RWPE2 (cell line): Measurements from ENCODE around the gene TM4SF18.

Source experiments
- ATAC-seq: fragments of 200-7000 bp; cut with Tn5 transposase; 3 replicates; pipeline ENCODE4 v1.9.1; 2021; ENCODE audit warnings: low read depth
- DNase-seq: peaks from one replicate; pipeline ENCODE4 v3.0.0-alpha.2; 2020; ENCODE audit warnings: low spot score
- H3K27ac ChIP-seq: fragments of 450-650 bp; 2 replicates; pipeline ENCODE4 v1.5.1; 2017; ENCODE audit warnings: mild to moderate bottlenecking; ENCODE audit not compliant: poor library complexity, severe bottlenecking
- H3K27me3 ChIP-seq: fragments of 250-450 bp; sonication (Bioruptor Pico); 2 replicates; pipeline ENCODE4 v1.5.1; 2021; ENCODE audit warnings: mild to moderate bottlenecking, moderate library complexity; ENCODE audit not compliant: insufficient read depth, poor library complexity, severe bottlenecking
- H3K36me3 ChIP-seq: fragments of 250-450 bp; sonication (Bioruptor Pico); 2 replicates; pipeline ENCODE4 v1.5.1; 2020; ENCODE audit warnings: low read depth, mild to moderate bottlenecking, moderate library complexity
- H3K4me1 ChIP-seq: fragments of 250-450 bp; sonication (Bioruptor Pico); 2 replicates; pipeline ENCODE4 v1.5.1; 2021; ENCODE audit warnings: mild to moderate bottlenecking, moderate library complexity; ENCODE audit not compliant: insufficient read depth, poor library complexity, severe bottlenecking
- H3K4me3 ChIP-seq: fragments of 250-450 bp; sonication (Bioruptor Pico); 2 replicates; pipeline ENCODE4 v1.5.1; 2021; ENCODE audit warnings: mild to moderate bottlenecking, moderate library complexity; ENCODE audit not compliant: severe bottlenecking
- H3K9me3 ChIP-seq: fragments of 250-450 bp; sonication (Bioruptor Pico); 2 replicates; pipeline ENCODE4 v1.5.1; 2021; ENCODE audit warnings: mild to moderate bottlenecking, moderate library complexity; ENCODE audit not compliant: severe bottlenecking
- TF ChIP-seq, protein P1 (sequence below): fragments of 450-650 bp; IDR thresholded peaks from one replicate; pipeline ENCODE4 v1.5.1; 2017; ENCODE audit warnings: mild to moderate bottlenecking, moderate library complexity; ENCODE audit not compliant: poor library complexity, severe bottlenecking

The TM4SF18 gene

DNA sequence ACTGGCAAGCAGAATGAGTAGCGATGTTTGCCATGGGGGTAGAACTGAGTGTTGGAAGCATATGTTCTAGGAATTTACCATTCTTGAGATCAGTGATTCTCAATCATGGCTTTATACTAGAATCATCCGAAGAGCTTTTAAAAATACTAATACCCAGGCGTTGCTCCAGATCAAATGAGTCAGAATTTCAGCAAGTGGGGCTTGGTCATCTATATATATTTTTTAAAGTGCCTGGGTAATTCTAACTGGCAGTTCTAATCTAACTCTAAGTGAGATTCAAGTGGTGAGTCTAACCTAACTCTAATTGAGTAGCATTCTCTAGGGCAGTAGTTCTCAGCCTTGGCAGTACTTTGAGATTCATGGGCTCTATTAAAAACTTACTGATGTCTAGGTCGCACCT is 23.2 kb upstream of the TM4SF18 start:
- Histone ChIP-seq H3K9me3 (no peaks in the 10 kb centered on the region), H3K36me3 (no peaks in the 10 kb centered on the region), H3K27ac (no peak overlapping the region), H3K4me1 (no peaks in the 10 kb centered on the region), H3K4me3 (no peak overlapping the region), H3K27me3 (no peaks in the 10 kb centered on the region)
- TF ChIP-seq, protein P1, sequence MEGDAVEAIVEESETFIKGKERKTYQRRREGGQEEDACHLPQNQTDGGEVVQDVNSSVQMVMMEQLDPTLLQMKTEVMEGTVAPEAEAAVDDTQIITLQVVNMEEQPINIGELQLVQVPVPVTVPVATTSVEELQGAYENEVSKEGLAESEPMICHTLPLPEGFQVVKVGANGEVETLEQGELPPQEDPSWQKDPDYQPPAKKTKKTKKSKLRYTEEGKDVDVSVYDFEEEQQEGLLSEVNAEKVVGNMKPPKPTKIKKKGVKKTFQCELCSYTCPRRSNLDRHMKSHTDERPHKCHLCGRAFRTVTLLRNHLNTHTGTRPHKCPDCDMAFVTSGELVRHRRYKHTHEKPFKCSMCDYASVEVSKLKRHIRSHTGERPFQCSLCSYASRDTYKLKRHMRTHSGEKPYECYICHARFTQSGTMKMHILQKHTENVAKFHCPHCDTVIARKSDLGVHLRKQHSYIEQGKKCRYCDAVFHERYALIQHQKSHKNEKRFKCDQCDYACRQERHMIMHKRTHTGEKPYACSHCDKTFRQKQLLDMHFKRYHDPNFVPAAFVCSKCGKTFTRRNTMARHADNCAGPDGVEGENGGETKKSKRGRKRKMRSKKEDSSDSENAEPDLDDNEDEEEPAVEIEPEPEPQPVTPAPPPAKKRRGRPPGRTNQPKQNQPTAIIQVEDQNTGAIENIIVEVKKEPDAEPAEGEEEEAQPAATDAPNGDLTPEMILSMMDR = no peak
- no peak for ATAC-seq
- DNase-seq = no peak

DNA sequence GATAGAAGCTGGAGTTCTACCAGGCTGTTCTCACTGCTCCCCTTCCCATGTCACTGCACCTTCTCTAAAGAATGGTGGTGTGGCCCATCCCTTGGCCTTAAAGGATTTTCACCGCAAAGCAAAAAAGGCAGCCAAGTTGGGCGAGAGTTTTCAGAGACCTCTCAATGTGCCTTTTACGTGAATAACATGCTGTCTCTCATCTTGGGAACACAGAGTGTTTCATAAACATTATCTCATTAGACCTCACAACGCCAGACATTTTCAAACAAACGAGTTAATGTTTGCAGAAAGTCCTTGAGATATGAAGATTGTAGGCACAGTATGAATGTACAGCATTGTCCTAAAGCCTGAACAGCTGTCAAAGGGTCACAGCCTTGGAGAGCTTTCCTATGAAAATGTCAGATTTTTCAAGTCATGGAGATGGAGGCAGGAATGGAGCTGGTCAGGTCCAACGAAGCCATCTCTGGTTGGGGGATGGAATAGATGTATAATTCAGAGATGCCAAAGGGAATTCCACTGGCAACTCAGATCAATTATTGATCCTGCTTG is 22.7 kb upstream of the TM4SF18 start:
- ATAC-seq (no peak), DNase-seq (no peak)
- Histone ChIP-seq H3K36me3 (no peaks in the 10 kb centered on the region), H3K9me3 (no peaks in the 10 kb centered on the region), H3K4me3 (no peak overlapping the region), H3K27ac (no peak overlapping the region), H3K4me1 (no peaks in the 10 kb centered on the region), H3K27me3 (no peaks in the 10 kb centered on the region)
- TF ChIP-seq, protein P1 = no peak

DNA sequence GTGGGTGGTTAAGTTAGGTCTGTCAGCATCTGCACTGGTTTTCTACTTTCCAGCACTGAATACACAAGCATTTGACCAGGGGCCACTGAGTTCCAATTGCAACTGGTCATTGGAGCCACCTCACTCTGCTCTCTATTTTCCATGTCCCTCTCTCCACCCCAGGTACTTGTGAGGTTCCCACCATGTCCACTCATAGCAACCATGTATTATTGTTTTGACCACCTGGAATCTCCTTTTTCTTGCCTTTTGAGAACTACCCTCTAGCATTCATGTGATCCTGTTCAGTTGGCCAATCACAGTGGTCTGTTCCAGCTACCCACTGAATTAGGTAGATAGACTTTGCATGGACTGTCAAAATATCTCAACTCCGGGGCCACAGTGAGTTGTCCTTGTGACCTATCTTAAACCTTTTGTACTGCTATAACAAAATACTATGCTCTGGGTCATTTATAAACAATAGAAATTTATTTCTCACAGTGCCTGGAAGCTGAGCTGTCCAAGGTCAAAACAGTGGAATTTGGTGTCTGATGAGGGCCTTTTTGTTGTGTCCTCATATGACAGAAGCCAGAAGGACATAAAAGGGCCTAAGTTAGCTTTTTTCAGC is 20.2 kb upstream of the TM4SF18 start:
- TF ChIP-seq, protein P1 = no peak
- no peak for ATAC-seq
- Histone ChIP-seq H3K27me3 (no peaks in the 10 kb centered on the region), H3K36me3 (no peaks in the 10 kb centered on the region), H3K4me3 (no peak overlapping the region), H3K27ac (no peak overlapping the region), H3K9me3 (no peaks in the 10 kb centered on the region), H3K4me1 (no peaks in the 10 kb centered on the region)
- DNase-seq = no peak

DNA sequence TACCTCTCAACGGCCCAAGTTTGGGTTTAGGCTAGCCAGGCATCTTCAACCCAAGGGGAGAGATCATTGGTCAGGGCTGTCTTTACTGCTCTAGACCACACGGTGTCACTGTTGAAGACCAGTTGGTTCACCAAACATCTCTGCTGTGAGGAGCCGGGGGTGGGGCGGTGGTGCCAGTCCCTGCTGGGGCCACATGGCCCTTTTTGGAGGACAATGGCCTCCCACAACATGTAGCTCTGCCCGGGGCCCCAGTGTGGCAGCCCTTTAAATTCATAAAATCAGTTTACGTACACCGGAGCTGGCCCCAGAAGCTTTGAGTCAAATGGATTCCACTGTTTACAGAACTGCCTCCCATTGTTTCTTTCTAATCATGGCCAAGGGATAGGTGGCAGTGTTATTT is 19.1 kb upstream of the TM4SF18 start:
- Histone ChIP-seq H3K27me3 (no peaks in the 10 kb centered on the region), H3K27ac (no peak overlapping the region), H3K4me3 (no peak overlapping the region), H3K9me3 (no peaks in the 10 kb centered on the region), H3K4me1 (no peaks in the 10 kb centered on the region), H3K36me3 (no peaks in the 10 kb centered on the region)
- peak; percentile 67 for DNase-seq
- ATAC-seq = peak; percentile 89
- TF ChIP-seq, protein P1 = peak; percentile 84

DNA sequence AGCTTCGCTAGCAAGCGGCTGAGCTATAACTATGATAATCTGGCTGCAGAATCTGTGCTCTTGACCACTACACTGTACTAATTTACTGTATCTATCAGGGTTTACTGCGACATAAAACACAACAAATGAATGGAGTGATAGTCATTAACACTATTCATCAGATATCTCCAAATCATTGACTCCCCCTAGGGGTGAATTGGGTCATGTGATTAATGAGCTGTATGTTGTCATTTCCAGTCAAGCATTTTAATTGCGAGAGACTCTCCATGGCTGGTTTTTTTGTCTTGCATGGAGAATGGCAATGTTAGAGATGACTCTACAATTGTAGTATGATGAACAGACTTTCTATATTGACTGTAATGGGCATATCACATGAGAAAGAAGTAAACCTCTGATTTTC is 10.5 kb upstream of the TM4SF18 start:
- TF ChIP-seq, protein P1 = peak; percentile 37
- no peak for ATAC-seq
- DNase-seq = no peak
- Histone ChIP-seq H3K4me1 (peaks cover 41% of the 10 kb centered on the region), H3K36me3 (no peaks in the 10 kb centered on the region), H3K9me3 (peaks cover 2% of the 10 kb centered on the region), H3K4me3 (no peak overlapping the region), H3K27ac (no peak overlapping the region), H3K27me3 (no peaks in the 10 kb centered on the region)
